ENCODE results near the gene TRPM4. TPM values are rescaled to one million over a fixed set of nuclear protein-coding genes. Genes with fewer than 3 reads are reported as not detected.

The TRPM4 gene
- 11.2 and 12.3 TPM in 2 replicates for total RNA-seq

GRCh38 chr19:49157445-49158224 is at the start of gene TRPM4:
TSS of gene TRPM4 (plus strand) at chr19:49157792. CDS start at chr19:49157867, 75 bp downstream.

DNA sequence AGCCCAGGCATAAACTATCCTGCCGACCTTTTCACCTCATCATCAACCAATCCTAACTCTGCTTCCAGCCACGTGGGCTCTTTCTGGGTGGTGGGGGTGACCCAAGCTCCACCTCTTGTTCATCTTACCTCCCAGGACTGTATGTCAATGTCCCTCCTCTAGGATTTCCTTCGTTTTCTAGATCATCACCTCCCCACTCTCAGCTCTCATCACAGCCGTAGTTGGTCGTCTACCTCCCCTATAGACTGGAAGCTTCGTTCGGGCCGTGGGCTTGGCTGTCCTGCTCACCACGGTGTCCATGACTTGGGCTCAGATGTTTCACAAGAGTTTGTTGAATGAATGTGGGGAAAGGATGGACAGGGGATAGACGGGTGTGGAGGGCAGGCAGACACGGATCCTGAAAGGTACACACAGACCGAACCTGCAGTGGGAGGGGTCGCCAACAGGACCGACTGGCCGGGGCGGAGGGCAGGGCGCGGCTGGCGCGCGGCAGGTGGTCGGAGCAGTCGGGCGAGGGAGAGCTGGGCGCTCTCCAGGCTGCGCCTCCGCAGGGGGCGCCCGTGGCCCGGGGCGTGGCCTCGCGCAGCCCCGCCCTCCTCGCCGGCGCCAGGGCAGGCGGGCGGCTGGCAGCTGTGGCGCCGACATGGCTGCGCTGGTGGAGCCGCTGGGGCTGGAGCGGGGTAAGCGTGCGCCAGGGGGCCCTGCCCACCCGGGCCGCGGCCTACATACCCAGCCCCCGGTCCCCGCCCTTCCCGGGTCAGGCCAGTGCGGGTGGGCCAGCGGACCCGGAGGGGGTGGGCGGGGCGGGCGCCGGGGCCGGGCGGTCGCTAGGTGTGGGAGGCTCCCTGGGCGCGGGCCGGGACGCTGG is 43.6 kb upstream of the TRPM4 start, which contains the start of gene LIN7B:
Gene LIN7B, plus strand, starts transcription at position 609 of the 868 bp plus-strand sequence. Its CDS starts 35 bp downstream, at position 644.

DNA sequence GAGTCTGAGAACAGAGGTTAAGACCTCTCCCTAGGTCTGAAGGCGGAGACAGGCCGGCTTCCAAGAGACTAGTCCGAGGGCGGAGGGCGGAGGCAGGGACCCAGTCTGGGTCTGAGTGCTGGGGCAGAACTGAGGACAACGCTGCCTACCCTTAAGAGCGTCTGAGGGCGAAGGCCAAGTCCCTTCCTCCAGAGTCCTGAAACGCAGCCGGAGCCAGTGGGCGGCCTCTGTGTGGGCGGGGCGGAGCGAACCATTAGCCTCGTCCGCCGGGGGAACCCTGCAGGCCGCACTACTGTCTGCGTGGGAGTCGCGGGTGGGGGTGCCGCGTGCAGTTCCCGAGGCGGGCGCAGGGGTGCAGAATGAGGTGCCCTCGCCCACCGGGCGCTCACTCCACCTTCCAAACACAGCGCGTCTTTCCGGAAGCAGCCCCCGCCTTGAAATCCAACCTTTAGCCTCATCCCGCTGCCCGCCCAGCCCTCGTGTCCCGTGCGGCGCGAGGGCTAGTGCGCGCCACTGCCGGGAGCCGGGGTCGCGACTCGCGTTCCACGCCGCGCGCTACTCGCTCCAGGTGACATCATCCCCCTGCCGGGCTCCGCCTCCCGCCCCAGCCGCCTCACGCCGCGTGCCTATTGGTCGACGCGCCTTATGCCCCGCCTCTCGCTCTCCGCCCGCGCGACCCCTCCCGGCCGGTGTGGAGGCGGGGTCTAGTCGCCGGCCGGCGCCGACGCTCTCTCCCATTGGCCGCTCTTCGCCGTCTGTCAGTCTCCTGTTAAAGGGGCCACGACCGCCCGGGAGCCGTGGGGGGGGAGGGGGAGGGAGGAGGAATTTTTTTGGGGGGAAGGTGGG is 38.8 kb upstream of the TRPM4 start, which contains the start of gene C19orf73:
Gene C19orf73, minus strand, starts transcription at position 579 of the 846 bp plus-strand sequence. Its CDS starts 121 bp downstream, at position 458.

GRCh38 chr19:49119411-49120324 is 37.9 kb upstream of the TRPM4 start, which contains the start of gene PPFIA3:
TSS of gene PPFIA3 (plus strand) at chr19:49119544. CDS start at chr19:49127874, 8,330 bp downstream.

GRCh38 chr19:49155005-49155819 is 2.4 kb upstream of the TRPM4 start, which contains the start of gene HRC:
TSS of gene HRC (minus strand) at chr19:49155396. CDS start at chr19:49155237, 159 bp downstream.

Other genes starting within 250 kb of the TRPM4 start
- gene DHDH, start 224.1 kb upstream of the TRPM4 start, total RNA-seq: not detected in 2 replicates
- 137 and 154 TPM in 2 replicates for gene BAX, start 202.9 kb upstream of the TRPM4 start, total RNA-seq
- gene FTL, start 192.5 kb upstream of the TRPM4 start, total RNA-seq: 777 and 969 TPM in 2 replicates
- 22.9 and 25.3 TPM in 2 replicates for gene GYS1, start 164.5 kb upstream of the TRPM4 start, total RNA-seq
- 364 and 391 TPM in 2 replicates for gene RUVBL2, start 163.9 kb upstream of the TRPM4 start, total RNA-seq
- gene LHB, start 140.7 kb upstream of the TRPM4 start, total RNA-seq: not detected in 2 replicates
- gene CGB3, start 133.5 kb upstream of the TRPM4 start, total RNA-seq: not detected in 2 replicates
- 0.46 TPM in 1 of 2 replicates, not detected in the other for gene CGB2, start 125.9 kb upstream of the TRPM4 start, total RNA-seq
- not detected in 2 replicates for gene CGB1, start 120.9 kb upstream of the TRPM4 start, total RNA-seq
- gene CGB5, start 113.9 kb upstream of the TRPM4 start, total RNA-seq: 0.65 TPM in 1 of 2 replicates, not detected in the other
- gene CGB8, start 108.7 kb upstream of the TRPM4 start, total RNA-seq: not detected in 2 replicates
- under 0.01 and 0.30 TPM in 2 replicates for gene CGB7, start 100.0 kb upstream of the TRPM4 start, total RNA-seq
- gene NTF4, start 93.0 kb upstream of the TRPM4 start, total RNA-seq: not detected in 2 replicates
- not detected in 2 replicates for gene KCNA7, start 85.1 kb upstream of the TRPM4 start, total RNA-seq
- 126 and 150 TPM in 2 replicates for gene SNRNP70, start 72.3 kb upstream of the TRPM4 start, total RNA-seq
- gene LIN7B, start 43.4 kb upstream of the TRPM4 start, total RNA-seq: 1.5 and 3.9 TPM in 2 replicates
- 0.32 and 0.76 TPM in 2 replicates for gene C19orf73, start 38.6 kb upstream of the TRPM4 start, total RNA-seq
- gene PPFIA3, start 38.2 kb upstream of the TRPM4 start, total RNA-seq: 4.9 and 5.3 TPM in 2 replicates
- gene HRC, start 2.4 kb upstream of the TRPM4 start, total RNA-seq: not detected in 2 replicates
- gene SLC6A16, start 167.4 kb downstream of the TRPM4 start, total RNA-seq: under 0.01 and 0.15 TPM in 2 replicates
- gene CD37, start 177.6 kb downstream of the TRPM4 start, total RNA-seq: not detected in 2 replicates
- 43.8 and 64.3 TPM in 2 replicates for gene TEAD2, start 204.6 kb downstream of the TRPM4 start, total RNA-seq
- gene DKKL1, start 206.1 kb downstream of the TRPM4 start, total RNA-seq: not detected in 2 replicates
- not detected in 2 replicates for gene KASH5, start 230.5 kb downstream of the TRPM4 start, total RNA-seq

Measured in epithelial cell of umbilical artery (primary cell).